Activated naive CD8-positive, alpha-beta T cell treated with anti-CD3 and anti-CD28 coated beads, Interleukin-2, amount 50 U/mL, for 24 hours (primary cell): ENCODE data around the gene DCDC2C.
"Not testable (repeated sequence)": the region's sequence is repeated elsewhere in the genome, so short reads cannot be mapped to it uniquely, and the experiment has no call there.

ENCODE experiments used
- ATAC-seq: fragments of 150-1000 bp; cut with Tn5 transposase; one replicate; pipeline ENCODE4 v1.10.0; 2021
- DNase-seq: peaks from one replicate; pipeline ENCODE4 v3.0.0; 2021
- H3K27ac Mint-ChIP-seq: one replicate; pipeline ENCODE4 v1.8.0; 2021; ENCODE audit warnings: mild to moderate bottlenecking, mixed read lengths
- H3K27me3 Mint-ChIP-seq: one replicate; pipeline ENCODE4 v1.8.0; 2021; ENCODE audit warnings: mixed read lengths
- H3K36me3 Mint-ChIP-seq: one replicate; pipeline ENCODE4 v1.8.0; 2021; ENCODE audit warnings: low read depth, mixed read lengths
- H3K4me1 Mint-ChIP-seq: one replicate; pipeline ENCODE4 v1.8.0; 2021; ENCODE audit warnings: mixed read lengths
- H3K4me3 Mint-ChIP-seq: one replicate; pipeline ENCODE4 v1.8.0; 2021; ENCODE audit warnings: mild to moderate bottlenecking, moderate library complexity, mixed read lengths
- H3K9me3 Mint-ChIP-seq: one replicate; pipeline ENCODE4 v1.8.0; 2021; ENCODE audit warnings: mixed read lengths

DCDC2C gene

GRCh38 chr2:3703236-3703756 lies at the start of gene DCDC2C:
Gene DCDC2C, plus strand, starts transcription at chr2:3703575. Its CDS starts 177 bp downstream, at chr2:3703752.
- peaks cover 41% of the 10 kb centered on the region for H3K27me3 Mint-ChIP-seq
- no peak within 1 kb of the TSS for H3K27ac Mint-ChIP-seq
- DNase-seq (no peak), ATAC-seq (no peak)
- no peaks in the 10 kb centered on the region for H3K36me3 Mint-ChIP-seq
- H3K9me3 Mint-ChIP-seq, result no peaks in the 10 kb centered on the region
- no peak within 1 kb of the TSS for H3K4me3 Mint-ChIP-seq
- peaks cover 2% of the 10 kb centered on the region for H3K4me1 Mint-ChIP-seq

- no peak for ATAC-seq
- H3K4me3 Mint-ChIP-seq, result no peak overlapping the region
Measured at GRCh38 chr2:3654011-3654410, 49.4 kb upstream of the DCDC2C start.

DNA sequence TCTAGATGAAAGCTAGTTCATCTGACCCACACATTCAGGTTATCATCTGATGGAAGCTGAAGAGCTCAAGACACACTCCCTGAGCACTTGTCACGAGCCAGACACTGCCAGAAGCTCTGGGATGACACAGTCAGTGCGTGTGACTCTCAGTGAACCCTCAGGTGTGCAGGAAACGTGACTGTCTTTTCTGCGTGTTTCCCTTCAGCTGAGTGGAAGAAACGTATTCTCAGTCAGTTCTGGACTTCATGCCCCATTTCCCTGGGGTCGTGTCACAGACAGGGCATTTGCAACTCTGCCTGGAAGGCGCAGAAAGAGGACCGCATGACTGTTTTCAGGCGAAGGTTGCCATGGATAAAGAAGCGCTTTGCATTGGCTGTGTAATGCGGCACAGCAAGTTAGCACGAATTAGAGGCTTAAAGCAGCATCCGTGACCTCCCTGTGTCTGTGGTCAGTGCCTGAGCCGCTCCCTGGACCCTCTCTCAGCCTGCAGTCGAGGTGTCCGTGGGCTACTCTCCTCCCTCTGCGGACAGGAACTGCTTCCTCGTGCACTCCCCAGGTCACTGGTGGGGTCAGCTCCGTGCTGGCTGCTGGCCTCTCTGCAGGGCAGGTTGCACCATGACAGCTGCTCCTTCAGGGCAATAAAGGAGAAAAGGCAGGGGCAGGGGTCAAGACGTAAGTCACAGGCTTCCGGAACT lies 48.7 kb upstream of the DCDC2C start:
- peaks cover 2% of the 10 kb centered on the region for H3K27me3 Mint-ChIP-seq

More at GRCh38 chr2:3654011-3654410, 49.4 kb upstream of the DCDC2C start:
- H3K9me3 Mint-ChIP-seq, result no peaks in the 10 kb centered on the region
- H3K36me3 Mint-ChIP-seq, result no peaks in the 10 kb centered on the region
- H3K27me3 Mint-ChIP-seq, result peaks cover 2% of the 10 kb centered on the region
- DNase-seq, result no peak
- H3K27ac Mint-ChIP-seq, result no peak overlapping the region
- H3K4me1 Mint-ChIP-seq, result peaks cover 16% of the 10 kb centered on the region

GRCh38 chr2:3655871-3656761 lies 47.3 kb upstream of the DCDC2C start:
- peaks cover 2% of the 10 kb centered on the region for H3K27me3 Mint-ChIP-seq

More for the DNA sequence above, 48.7 kb upstream of the DCDC2C start:
- DNase-seq, result no peak
- no peak overlapping the region for H3K27ac Mint-ChIP-seq
- no peaks in the 10 kb centered on the region for H3K36me3 Mint-ChIP-seq
- peaks cover 16% of the 10 kb centered on the region for H3K4me1 Mint-ChIP-seq
- no peaks in the 10 kb centered on the region for H3K9me3 Mint-ChIP-seq
- ATAC-seq, result no peak
- no peak overlapping the region for H3K4me3 Mint-ChIP-seq

DNA sequence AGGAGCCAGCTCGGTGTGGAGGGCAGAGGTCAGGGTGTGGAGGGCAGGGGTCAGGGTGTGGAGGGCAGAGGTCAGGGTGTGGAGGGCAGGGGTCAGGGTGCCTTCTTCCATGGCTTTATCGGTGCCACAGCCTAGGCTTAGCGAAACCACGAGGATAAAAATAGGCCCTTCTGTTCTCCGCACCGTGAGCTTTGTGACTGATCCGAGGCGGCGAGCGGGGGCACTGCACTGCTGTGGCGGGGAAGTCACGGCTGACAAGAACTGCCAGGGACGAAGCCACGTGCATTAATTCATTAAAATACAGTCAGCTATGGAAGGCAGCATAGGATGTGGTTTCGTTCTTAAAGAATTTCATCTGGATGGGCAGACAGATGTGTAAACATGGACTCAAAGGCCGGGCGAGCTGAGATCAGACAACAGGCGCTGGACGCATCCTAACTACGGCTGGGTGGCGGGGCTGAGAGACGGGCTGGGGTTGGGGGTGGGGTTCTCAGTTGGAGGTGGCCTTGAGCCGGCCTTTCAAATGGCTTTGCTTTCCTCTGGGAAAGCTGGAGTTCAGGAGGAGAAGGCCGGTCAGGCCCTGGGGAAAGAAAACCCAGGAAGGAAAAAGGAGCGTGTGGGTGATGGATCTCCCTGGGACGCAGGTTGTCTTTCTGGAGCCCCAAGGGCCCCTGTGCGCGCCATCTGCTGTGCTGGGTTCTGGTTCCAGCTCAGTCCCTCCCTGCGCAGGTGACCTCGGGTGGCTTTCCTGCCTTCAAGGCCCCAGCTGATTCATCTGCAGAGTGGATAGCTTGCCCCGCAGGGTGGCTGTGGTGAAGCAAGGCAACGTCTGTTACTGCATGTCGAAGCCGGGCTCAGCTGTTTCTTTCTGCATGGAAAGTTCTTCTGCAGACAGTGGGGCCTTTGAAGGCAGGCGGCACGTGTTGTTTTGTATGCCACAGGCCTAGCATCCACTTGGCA lies 46.3 kb upstream of the DCDC2C start:
- no peak for DNase-seq
- Mint-ChIP-seq H3K9me3 (no peaks in the 10 kb centered on the region), H3K27ac (no peak overlapping the region), H3K27me3 (no peaks in the 10 kb centered on the region), H3K36me3 (no peaks in the 10 kb centered on the region), H3K4me1 (peaks cover 10% of the 10 kb centered on the region), H3K4me3 (no peak overlapping the region)
- no peak for ATAC-seq

More at GRCh38 chr2:3655871-3656761, 47.3 kb upstream of the DCDC2C start:
- Mint-ChIP-seq H3K4me3 (no peak overlapping the region), H3K27ac (no peak overlapping the region), H3K4me1 (peaks cover 17% of the 10 kb centered on the region), H3K9me3 (no peaks in the 10 kb centered on the region), H3K36me3 (no peaks in the 10 kb centered on the region)
- ATAC-seq, result no peak
- no peak for DNase-seq

GRCh38 chr2:3657881-3658280 lies 45.5 kb upstream of the DCDC2C start, which contains the start of gene ALLC:
Gene ALLC, plus strand, starts transcription at chr2:3658200. Its CDS starts 12,958 bp downstream, at chr2:3671158.
- DNase-seq, result no peak
- no peaks in the 10 kb centered on the region for H3K9me3 Mint-ChIP-seq
- no peak for ATAC-seq
- no peaks in the 10 kb centered on the region for H3K27me3 Mint-ChIP-seq
- H3K4me3 Mint-ChIP-seq, result no peak within 1 kb of the TSS
- peaks cover 7% of the 10 kb centered on the region for H3K4me1 Mint-ChIP-seq
- no peaks in the 10 kb centered on the region for H3K36me3 Mint-ChIP-seq
- no peak within 1 kb of the TSS for H3K27ac Mint-ChIP-seq

DNA sequence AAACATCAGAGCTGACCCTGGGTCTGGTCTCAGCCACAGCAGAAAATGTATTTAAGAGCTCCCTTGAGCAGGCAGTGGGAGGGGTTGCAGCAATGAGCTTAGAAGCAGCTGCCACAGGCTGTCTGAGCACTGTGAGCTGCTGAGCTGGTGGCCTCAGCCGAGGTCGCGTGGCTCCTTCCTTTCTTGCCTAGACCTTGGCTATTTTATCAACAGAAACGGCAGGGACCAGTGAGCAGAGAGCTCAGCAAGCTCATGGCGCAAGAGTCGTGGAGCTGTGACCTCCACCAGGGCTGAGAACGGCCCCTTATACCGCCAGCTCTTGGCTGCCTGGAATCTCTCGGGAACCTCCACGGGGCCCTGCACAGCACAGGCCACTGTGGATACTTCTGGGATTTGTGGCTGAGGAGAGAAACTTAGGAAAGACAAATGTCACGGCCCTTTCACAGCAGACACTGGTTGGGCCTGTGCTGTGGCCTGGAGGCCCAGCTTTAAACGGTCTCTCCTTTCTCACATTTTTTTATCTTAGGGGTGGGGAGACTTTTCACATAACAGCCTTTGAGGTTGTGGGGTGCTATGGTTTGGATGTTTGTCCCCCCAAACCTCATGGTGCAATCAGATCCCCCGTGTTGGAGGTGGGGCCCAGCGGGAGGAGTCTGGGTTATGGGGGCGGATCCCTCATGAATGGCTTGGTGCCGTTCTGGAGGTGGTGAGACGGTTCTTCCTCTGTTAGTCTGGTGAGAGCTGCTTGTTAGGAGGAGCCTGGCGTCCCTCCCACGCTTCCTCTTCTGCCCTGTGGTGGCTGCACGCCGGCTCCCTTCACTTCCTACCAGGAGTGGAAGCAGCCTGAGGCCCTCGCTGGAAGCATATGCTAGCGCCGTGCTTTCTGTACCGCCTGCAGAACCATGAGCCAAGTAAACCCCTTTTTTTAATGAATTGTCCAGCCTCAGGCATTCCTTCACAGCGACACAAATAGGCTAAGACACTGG lies 43.6 kb upstream of the DCDC2C start:
- DNase-seq (no peak), ATAC-seq (peak; percentile 21)
- H3K9me3 Mint-ChIP-seq, result no peaks in the 10 kb centered on the region
- peaks cover 7% of the 10 kb centered on the region for H3K4me1 Mint-ChIP-seq
- no peaks in the 10 kb centered on the region for H3K27me3 Mint-ChIP-seq
- no peak overlapping the region for H3K27ac Mint-ChIP-seq
- no peaks in the 10 kb centered on the region for H3K36me3 Mint-ChIP-seq
- H3K4me3 Mint-ChIP-seq, result no peak overlapping the region

DNA sequence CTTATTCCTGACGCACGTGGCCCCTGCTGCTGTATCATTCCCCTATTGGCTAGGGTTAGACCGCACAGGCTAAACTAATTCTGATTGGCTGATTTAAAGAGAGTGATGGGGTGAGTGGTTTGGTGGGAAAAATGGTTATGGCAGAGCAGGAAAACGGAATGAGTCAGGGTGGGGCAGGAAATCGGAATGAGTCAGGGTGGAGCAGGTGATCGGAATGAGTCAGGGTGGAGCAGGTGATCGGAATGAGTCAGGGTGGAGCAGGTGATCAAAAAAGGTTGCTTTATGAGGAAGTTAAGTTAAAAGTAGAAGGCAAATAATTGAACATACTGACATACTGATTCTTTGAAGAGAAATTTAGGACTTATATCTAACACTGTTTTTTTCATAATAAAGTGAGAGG lies 42.7 kb upstream of the DCDC2C start:
- not testable (repeated sequence) for H3K9me3 Mint-ChIP-seq, DNase-seq, ATAC-seq, H3K36me3 Mint-ChIP-seq, H3K4me3 Mint-ChIP-seq, H3K27ac Mint-ChIP-seq, H3K27me3 Mint-ChIP-seq, H3K4me1 Mint-ChIP-seq

DNA sequence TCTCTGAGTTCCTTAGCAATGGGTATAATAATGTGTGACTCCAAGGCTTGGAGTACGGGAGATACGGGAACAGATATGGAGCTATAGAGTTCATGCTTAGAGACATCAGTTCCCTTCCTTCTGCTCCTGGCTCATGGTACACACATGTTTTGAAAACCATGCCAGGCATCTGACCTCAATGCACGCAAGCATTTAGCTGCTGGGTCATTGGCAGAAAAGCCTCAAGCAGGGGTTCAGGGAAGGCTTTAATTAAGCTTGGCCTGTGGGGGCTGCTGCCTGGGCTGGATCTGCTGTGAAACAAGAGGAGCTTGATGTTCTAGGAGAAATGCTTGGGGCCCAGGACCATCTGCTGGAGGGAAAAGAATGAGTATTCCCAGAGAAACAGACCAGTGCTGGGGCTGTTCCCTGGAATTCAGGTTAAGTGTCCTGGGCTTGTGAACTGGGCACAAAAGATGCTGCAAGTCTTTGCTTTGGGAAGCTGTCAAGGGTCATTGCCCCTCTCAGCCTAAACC lies 42.2 kb upstream of the DCDC2C start:
- no peak for ATAC-seq
- DNase-seq, result no peak
- Mint-ChIP-seq H3K27me3 (no peaks in the 10 kb centered on the region), H3K4me1 (peaks cover 7% of the 10 kb centered on the region), H3K4me3 (no peak overlapping the region), H3K27ac (no peak overlapping the region), H3K36me3 (no peaks in the 10 kb centered on the region), H3K9me3 (no peaks in the 10 kb centered on the region)

DNA sequence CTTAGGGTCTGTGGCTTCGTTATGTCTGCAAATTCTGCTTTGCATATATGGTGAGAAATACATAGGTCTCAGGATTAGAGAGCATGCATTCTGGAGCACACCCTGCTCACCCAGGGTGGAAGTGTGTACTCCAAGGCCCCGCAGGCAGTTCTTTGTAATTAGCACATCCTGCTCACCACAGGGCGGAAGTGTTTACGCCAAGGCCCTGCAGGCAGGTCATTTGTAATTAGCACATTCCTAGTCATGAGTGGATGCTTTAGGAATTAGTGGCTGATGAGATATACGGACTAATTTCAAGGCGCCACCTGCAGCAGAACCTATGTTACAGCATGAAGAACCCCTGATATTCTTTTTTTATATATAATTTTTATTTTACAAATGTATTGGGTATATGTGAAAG lies 41.1 kb upstream of the DCDC2C start:
- no peaks in the 10 kb centered on the region for H3K27me3 Mint-ChIP-seq
- no peak for DNase-seq
- no peak for ATAC-seq
- no peaks in the 10 kb centered on the region for H3K36me3 Mint-ChIP-seq
- peaks cover 7% of the 10 kb centered on the region for H3K4me1 Mint-ChIP-seq
- H3K27ac Mint-ChIP-seq, result no peak overlapping the region
- no peak overlapping the region for H3K4me3 Mint-ChIP-seq
- no peaks in the 10 kb centered on the region for H3K9me3 Mint-ChIP-seq

DNA sequence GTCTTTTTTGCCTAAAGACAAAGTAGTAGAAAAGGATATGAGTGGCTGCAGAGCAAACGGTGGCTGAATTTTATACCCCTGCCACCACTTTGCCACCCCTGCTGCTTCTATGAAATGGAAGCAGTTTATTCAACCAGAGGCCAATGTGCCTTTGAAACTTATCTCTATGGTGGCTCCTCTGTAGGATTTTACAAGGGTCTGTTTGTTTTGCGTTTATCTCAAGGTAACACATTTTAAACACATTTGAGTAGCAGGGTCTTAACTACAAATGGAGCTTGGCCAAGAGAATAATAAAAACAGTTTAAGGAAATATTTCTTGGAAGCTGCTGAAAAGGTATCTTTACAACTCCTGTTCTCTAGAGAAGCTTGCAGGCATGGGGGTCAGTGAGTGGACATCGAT lies 39.3 kb upstream of the DCDC2C start:
- no peak overlapping the region for H3K4me3 Mint-ChIP-seq
- H3K27ac Mint-ChIP-seq, result no peak overlapping the region
- ATAC-seq (no peak), DNase-seq (no peak)
- H3K36me3 Mint-ChIP-seq, result no peaks in the 10 kb centered on the region
- H3K4me1 Mint-ChIP-seq, result peaks cover 7% of the 10 kb centered on the region
- no peaks in the 10 kb centered on the region for H3K9me3 Mint-ChIP-seq
- H3K27me3 Mint-ChIP-seq, result no peaks in the 10 kb centered on the region

DNA sequence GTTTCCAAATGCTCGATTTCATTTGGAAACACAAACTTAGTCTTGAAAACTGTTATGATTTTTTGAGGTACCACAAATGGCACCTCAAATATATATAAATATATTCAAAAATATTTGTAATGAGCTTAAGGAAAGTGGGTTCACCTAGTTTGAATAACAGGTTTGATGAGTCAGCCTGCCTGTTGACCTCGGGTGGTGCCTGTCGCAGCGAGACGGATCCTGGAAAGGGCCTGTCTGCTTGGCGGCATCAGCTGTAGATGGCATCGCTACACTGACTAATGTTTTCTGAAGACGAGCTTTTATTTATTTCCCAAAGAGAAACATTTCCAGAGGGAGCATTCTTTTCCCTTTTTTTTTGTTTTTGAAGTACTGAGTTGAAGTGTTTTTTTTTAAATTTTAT lies 38.5 kb upstream of the DCDC2C start:
- Mint-ChIP-seq H3K36me3 (no peaks in the 10 kb centered on the region), H3K9me3 (no peaks in the 10 kb centered on the region), H3K4me1 (peaks cover 7% of the 10 kb centered on the region), H3K4me3 (no peak overlapping the region), H3K27ac (no peak overlapping the region), H3K27me3 (no peaks in the 10 kb centered on the region)
- DNase-seq, result no peak
- ATAC-seq, result no peak
